HepG2 (cell line): Measurements from ENCODE around the gene EOLA2. TPM values are rescaled to one million over a fixed set of nuclear protein-coding genes. Genes with fewer than 3 reads are reported as not detected.
A peak's percentile ranks its signal among the peaks of the same experiment; 100 is the strongest.

Source experiments
- AGO2 ChIP-seq: fragments of 200-400 bp; formaldehyde crosslinking; optimal IDR thresholded peaks from 2 replicates; pipeline ENCODE3; 2017; ENCODE audit warnings: mild to moderate bottlenecking, low read depth, low read length, moderate library complexity
- ASH2L ChIP-seq: fragments of 300-600, 200-600 bp; sonication (generic); IDR thresholded peaks from 2 replicates; pipeline ENCODE4 v1.7.0; 2017; ENCODE audit warnings: low read depth, mild to moderate bottlenecking, moderate library complexity, mixed read lengths, low read length; ENCODE audit not compliant: insufficient read length
- EP300 ChIP-seq, 3 experiments: sonication (generic) in 1 of 3; formaldehyde crosslinking in 1 of 3; IDR thresholded peaks; 2 replicates each; pipeline versions ENCODE4 v1.5.1 to v1.6.1; 2011 to 2020; ENCODE audit warnings: low read depth in 2 of 3, low read length in 2 of 3, borderline replicate concordance in 1 of 3, improper control_type of control experiment in 1 of 3, mild to moderate bottlenecking in 1 of 3, missing genetic modification reagents in 1 of 3, moderate library complexity in 1 of 3
- GPN1 ChIP-seq: sonication (generic); formaldehyde crosslinking; IDR thresholded peaks from 2 replicates; pipeline ENCODE4 v1.5.1; 2020; ENCODE audit warnings: missing genetic modification reagents, borderline replicate concordance
- HBP1 ChIP-seq: IDR thresholded peaks from 2 replicates; pipeline ENCODE4 v1.6.1; 2016; ENCODE audit warnings: low read depth, control low read depth
- HNRNPUL1 ChIP-seq: fragments of 200-400 bp; formaldehyde crosslinking; IDR thresholded peaks from 2 replicates; pipeline ENCODE4 v1.6.1; 2017; ENCODE audit warnings: low read depth, mild to moderate bottlenecking, low read length, moderate library complexity
- HOXA5 ChIP-seq: sonication (generic); formaldehyde crosslinking; IDR thresholded peaks from 2 replicates; pipeline ENCODE4 v1.4.0; 2020; ENCODE audit warnings: missing genetic modification reagents
- IKZF4 ChIP-seq: sonication (generic); formaldehyde crosslinking; IDR thresholded peaks from 2 replicates; pipeline ENCODE4 v1.5.1; 2020; ENCODE audit warnings: borderline replicate concordance, mild to moderate bottlenecking, low read depth, missing genetic modification reagents; ENCODE audit errors: not compliant biosample characterization
- ISX ChIP-seq: sonication (generic); formaldehyde crosslinking; conservative IDR thresholded peaks from 2 replicates; pipeline ENCODE4 v1.5.0; 2020; ENCODE audit warnings: missing genetic modification reagents
- MBD4 ChIP-seq: IDR thresholded peaks from 2 replicates; pipeline ENCODE4 v1.6.1; 2012; ENCODE audit warnings: low read length, inconsistent platforms, borderline replicate concordance
- POGK ChIP-seq: sonication (generic); formaldehyde crosslinking; conservative IDR thresholded peaks from 2 replicates; pipeline ENCODE4 v1.8.0; 2022; ENCODE audit warnings: mild to moderate bottlenecking, moderate library complexity, missing genetic modification reagents
- SIX4 ChIP-seq: sonication (generic); formaldehyde crosslinking; IDR thresholded peaks from 2 replicates; pipeline ENCODE4 v1.4.0; 2020; ENCODE audit warnings: missing genetic modification reagents
- SP4 ChIP-seq: sonication (generic); formaldehyde crosslinking; IDR thresholded peaks from 2 replicates; pipeline ENCODE4 v1.8.1; 2023; ENCODE audit warnings: mild to moderate bottlenecking, missing genetic modification reagents
- SP5 ChIP-seq: IDR thresholded peaks from 2 replicates; pipeline ENCODE4 v1.6.1; 2016; ENCODE audit warnings: low read depth, borderline replicate concordance
- TAF1 ChIP-seq: sonication (generic); formaldehyde crosslinking; IDR thresholded peaks from 2 replicates; pipeline ENCODE4 v1.4.0; 2020; ENCODE audit warnings: missing genetic modification reagents
- TEF ChIP-seq: sonication (generic); formaldehyde crosslinking; IDR thresholded peaks from 2 replicates; pipeline ENCODE4 v1.5.0; 2020; ENCODE audit warnings: missing genetic modification reagents
- ZBTB49 ChIP-seq: sonication (generic); formaldehyde crosslinking; IDR thresholded peaks from 2 replicates; pipeline ENCODE4 v1.4.0; 2020; ENCODE audit warnings: missing genetic modification reagents, borderline replicate concordance
- ZFP90 ChIP-seq: sonication (generic); formaldehyde crosslinking; IDR thresholded peaks from 2 replicates; pipeline ENCODE4 v1.8.0; 2022; ENCODE audit warnings: missing genetic modification reagents, mild to moderate bottlenecking, inconsistent platforms, borderline replicate concordance
- ZNF124 ChIP-seq: sonication (generic); formaldehyde crosslinking; IDR thresholded peaks from 2 replicates; pipeline ENCODE4 v1.4.0; 2020; ENCODE audit warnings: missing genetic modification reagents
- ZNF414 ChIP-seq: sonication (generic); formaldehyde crosslinking; IDR thresholded peaks from 2 replicates; pipeline ENCODE4 v1.5.0; 2020; ENCODE audit warnings: missing genetic modification reagents
- ZNF567 ChIP-seq: sonication (generic); formaldehyde crosslinking; IDR thresholded peaks from 2 replicates; pipeline ENCODE4 v1.8.1; 2023; ENCODE audit warnings: mild to moderate bottlenecking, missing genetic modification reagents, borderline replicate concordance
- ZNF816 ChIP-seq: sonication (generic); formaldehyde crosslinking; IDR thresholded peaks from 2 replicates; pipeline ENCODE4 v1.8.0; 2022; ENCODE audit warnings: missing genetic modification reagents, mild to moderate bottlenecking, borderline replicate concordance
- polyA plus RNA-seq, 8 experiments: library from polyadenylated mRNA; depleted of rRNA in 3 of 8; stranded (reverse) in 7 of 8; unstranded in 1 of 8; fragments of >200 nt; fragmentation: Illumina TruSeq in 4 of 8; extraction: Trizol in 4 of 8; gene quantifications; 2 replicates each; pipeline versions ENCODE4 v1.2.1 to v1.2.3, GENCODE V29; 2011 to 2016; ENCODE audit warnings: low read depth in 4 of 8, missing spikeins in 1 of 8, mixed read lengths in 1 of 8; ENCODE audit not compliant: insufficient read depth in 1 of 8
- total RNA-seq, 5 experiments: library from RNA; depleted of rRNA; stranded (reverse); fragments of >200 nt; fragmentation: Illumina TruSeq; extraction: Trizol; gene quantifications; 2 replicates each; pipeline ENCODE4 v1.2.3, GENCODE V29; 2016; ENCODE audit warnings: low read depth in 1 of 5

Gene EOLA2
- total and polyA plus RNA-seq, 2 of the 13 experiments (the other 11 are each of a cell fraction or from before 2014, with no cell fraction given), result 20.4 to 22.0 TPM

- TF ChIP-seq POGK (CRISPR knock-in tag) (0 out of 2 replicates have a peak, but pooled peaks have one; percentile 43), ZNF567 (no peak), TEF (CRISPR knock-in tag) (no peak), SIX4 (CRISPR knock-in tag) (no peak), EP300 (IDR thresholded peaks at IDR 0.05; ENCODE audit: low read depth in 2 of 2, low read length in 2 of 2) (peak in 1 of 2 experiments; percentile 93; a peak in 2 of 4 replicates), EP300 (CRISPR knock-in tag; IDR thresholded peaks at IDR 0.05; ENCODE audit: borderline replicate concordance) (no peak), HBP1 (CRISPR knock-in tag) (no peak), GPN1 (CRISPR knock-in tag) (no peak), ASH2L (peak; percentile 45), SP5 (CRISPR knock-in tag) (peak; percentile 65; the same call in 1 of the 2 replicates), HNRNPUL1 (no peak), AGO2 (peak; percentile 51), HOXA5 (CRISPR knock-in tag) (no peak), MBD4 (no peak), ZBTB49 (CRISPR knock-in tag) (no peak), ISX (no peak), SP4 (CRISPR knock-in tag) (peak; percentile 95), ZNF124 (no peak), IKZF4 (CRISPR knock-in tag) (no peak), ZNF414 (CRISPR knock-in tag) (peak; percentile 54; the same call in 1 of the 2 replicates), TAF1 (CRISPR knock-in tag) (peak; percentile 32; the same call in 1 of the 2 replicates), ZFP90 (CRISPR knock-in tag) (no peak), ZNF816 (CRISPR knock-in tag) (no peak)
Observed at GRCh38 chrX:149939905-149940673, 1.8 kb upstream of the EOLA2 start (continued).
